HFFc6 (cell line): ENCODE results near the gene TSPAN17. TPM values are rescaled to one million over a fixed set of nuclear protein-coding genes. Genes with fewer than 3 reads are reported as not detected.

Experiments
- DNase-seq: peaks from one replicate; pipeline ENCODE4 v3.0.0-alpha.2; 2018
- H3K27ac Mint-ChIP-seq: 2 replicates; pipeline ENCODE4 v1.8.0; 2020; ENCODE audit warnings: mild to moderate bottlenecking, mixed read lengths
- H3K27me3 Mint-ChIP-seq: 2 replicates; pipeline ENCODE4 v1.8.0; 2021; ENCODE audit warnings: mild to moderate bottlenecking, moderate library complexity, mixed read lengths; ENCODE audit not compliant: insufficient read depth
- H3K36me3 Mint-ChIP-seq: 2 replicates; pipeline ENCODE4 v1.8.0; 2021; ENCODE audit warnings: low read depth, mixed read lengths
- H3K4me1 Mint-ChIP-seq: 2 replicates; pipeline ENCODE4 v1.8.0; 2020; ENCODE audit warnings: low read depth, mixed read lengths
- H3K4me3 Mint-ChIP-seq: 2 replicates; pipeline ENCODE4 v1.8.0; 2020; ENCODE audit warnings: mild to moderate bottlenecking, moderate library complexity, mixed read lengths
- H3K9me3 Mint-ChIP-seq: 2 replicates; pipeline ENCODE4 v1.8.0; 2020; ENCODE audit warnings: mild to moderate bottlenecking, mixed read lengths
- total RNA-seq, 6 experiments: library from RNA; stranded (reverse); fragmentation: NEBNext Ultra II Directional; extraction: Animal tissue kit (Norgen Biotek cat#: 25700); gene quantifications; 2 replicates in 1 of 6; 3 replicates in 5 of 6; pipeline ENCODE4 v1.2.3, GENCODE V29; 2021
- TF ChIP-seq, protein P1 (sequence below): fragments of 200-600 bp; sonication (generic); IDR thresholded peaks from 2 replicates; pipeline ENCODE4 v1.5.0; 2021; ENCODE audit warnings: antibody characterized with exemption, mild to moderate bottlenecking

The TSPAN17 gene
- total RNA-seq, 6 experiments from 2014 or later, result 51.4 to 64.9 (median 57.6) TPM

GRCh38 chr5:176687881-176688280 lies 40.6 kb downstream of the TSPAN17 start:
- H3K27me3 Mint-ChIP-seq, result peaks cover 44% of the 10 kb centered on the region
- H3K4me1 Mint-ChIP-seq, result no peaks in the 10 kb centered on the region
- no peak overlapping the region for H3K4me3 Mint-ChIP-seq
- H3K27ac Mint-ChIP-seq, result no peak overlapping the region
- no peak for DNase-seq
- TF ChIP-seq, protein P1, sequence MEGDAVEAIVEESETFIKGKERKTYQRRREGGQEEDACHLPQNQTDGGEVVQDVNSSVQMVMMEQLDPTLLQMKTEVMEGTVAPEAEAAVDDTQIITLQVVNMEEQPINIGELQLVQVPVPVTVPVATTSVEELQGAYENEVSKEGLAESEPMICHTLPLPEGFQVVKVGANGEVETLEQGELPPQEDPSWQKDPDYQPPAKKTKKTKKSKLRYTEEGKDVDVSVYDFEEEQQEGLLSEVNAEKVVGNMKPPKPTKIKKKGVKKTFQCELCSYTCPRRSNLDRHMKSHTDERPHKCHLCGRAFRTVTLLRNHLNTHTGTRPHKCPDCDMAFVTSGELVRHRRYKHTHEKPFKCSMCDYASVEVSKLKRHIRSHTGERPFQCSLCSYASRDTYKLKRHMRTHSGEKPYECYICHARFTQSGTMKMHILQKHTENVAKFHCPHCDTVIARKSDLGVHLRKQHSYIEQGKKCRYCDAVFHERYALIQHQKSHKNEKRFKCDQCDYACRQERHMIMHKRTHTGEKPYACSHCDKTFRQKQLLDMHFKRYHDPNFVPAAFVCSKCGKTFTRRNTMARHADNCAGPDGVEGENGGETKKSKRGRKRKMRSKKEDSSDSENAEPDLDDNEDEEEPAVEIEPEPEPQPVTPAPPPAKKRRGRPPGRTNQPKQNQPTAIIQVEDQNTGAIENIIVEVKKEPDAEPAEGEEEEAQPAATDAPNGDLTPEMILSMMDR, result no peak
- no peaks in the 10 kb centered on the region for H3K36me3 Mint-ChIP-seq
- H3K9me3 Mint-ChIP-seq, result peaks cover 4% of the 10 kb centered on the region; the same call in 1 of the 2 replicates

DNA sequence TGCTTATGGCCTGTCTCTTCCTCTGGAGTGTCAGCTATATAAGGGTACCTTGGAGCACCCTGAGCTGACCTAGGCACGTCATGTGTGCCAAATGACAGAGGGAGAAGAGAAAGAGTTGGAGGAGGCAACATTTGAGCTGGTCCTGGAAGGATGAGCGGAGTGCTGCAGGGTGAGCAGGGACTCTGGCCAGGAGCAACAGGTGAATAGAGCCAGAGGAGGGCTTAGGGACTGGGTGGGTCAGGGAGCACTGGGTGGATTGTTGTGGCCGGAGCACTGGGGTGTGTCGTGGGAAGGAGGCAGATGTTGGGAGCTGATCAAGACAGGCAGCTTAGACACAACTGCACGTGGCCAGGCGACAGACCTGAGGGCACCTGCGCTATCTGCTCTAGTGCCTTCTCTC lies 43.6 kb downstream of the TSPAN17 start:
- Mint-ChIP-seq H3K27ac (no peak overlapping the region), H3K36me3 (no peaks in the 10 kb centered on the region), H3K4me1 (no peaks in the 10 kb centered on the region), H3K9me3 (no peaks in the 10 kb centered on the region; the same call in 1 of the 2 replicates), H3K4me3 (no peak overlapping the region), H3K27me3 (peaks cover 62% of the 10 kb centered on the region)
- DNase-seq, result no peak
- TF ChIP-seq, protein P1, result no peak

- DNase-seq, result no peak
- H3K27me3 Mint-ChIP-seq, result peaks cover 65% of the 10 kb centered on the region
- H3K4me1 Mint-ChIP-seq, result no peaks in the 10 kb centered on the region
- H3K9me3 Mint-ChIP-seq, result no peaks in the 10 kb centered on the region; the same call in 1 of the 2 replicates
- no peaks in the 10 kb centered on the region for H3K36me3 Mint-ChIP-seq
- H3K27ac Mint-ChIP-seq, result no peak overlapping the region
- H3K4me3 Mint-ChIP-seq, result no peak overlapping the region
- TF ChIP-seq, protein P1, result no peak
These were observed 44.2 kb downstream of the TSPAN17 start for GRCh38 chr5:176691524-176691923.

DNA sequence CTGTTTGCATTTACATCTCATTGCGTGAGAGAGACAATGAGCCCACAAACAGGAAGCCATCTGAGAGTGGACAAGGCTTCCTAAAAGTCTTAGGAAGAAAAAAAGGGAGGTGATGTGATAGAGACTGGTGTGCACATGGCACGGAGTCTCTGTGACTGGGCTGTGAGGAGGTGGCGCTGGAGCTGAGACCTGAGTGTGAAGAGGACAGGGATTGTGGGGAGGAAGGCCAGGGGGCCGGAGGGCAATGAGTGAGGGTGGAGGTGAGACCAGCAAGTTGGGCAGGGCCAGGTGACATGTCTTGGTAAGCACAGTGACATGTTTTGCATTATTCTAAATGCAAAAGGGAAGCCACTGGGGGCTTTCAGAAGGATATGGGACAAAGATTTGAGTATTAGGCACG lies 45.0 kb downstream of the TSPAN17 start:
- Mint-ChIP-seq H3K27ac (no peak overlapping the region), H3K36me3 (no peaks in the 10 kb centered on the region), H3K4me3 (no peak overlapping the region), H3K4me1 (no peaks in the 10 kb centered on the region), H3K9me3 (no peaks in the 10 kb centered on the region), H3K27me3 (peaks cover 70% of the 10 kb centered on the region)
- no peak for DNase-seq
- TF ChIP-seq, protein P1, result no peak

DNA sequence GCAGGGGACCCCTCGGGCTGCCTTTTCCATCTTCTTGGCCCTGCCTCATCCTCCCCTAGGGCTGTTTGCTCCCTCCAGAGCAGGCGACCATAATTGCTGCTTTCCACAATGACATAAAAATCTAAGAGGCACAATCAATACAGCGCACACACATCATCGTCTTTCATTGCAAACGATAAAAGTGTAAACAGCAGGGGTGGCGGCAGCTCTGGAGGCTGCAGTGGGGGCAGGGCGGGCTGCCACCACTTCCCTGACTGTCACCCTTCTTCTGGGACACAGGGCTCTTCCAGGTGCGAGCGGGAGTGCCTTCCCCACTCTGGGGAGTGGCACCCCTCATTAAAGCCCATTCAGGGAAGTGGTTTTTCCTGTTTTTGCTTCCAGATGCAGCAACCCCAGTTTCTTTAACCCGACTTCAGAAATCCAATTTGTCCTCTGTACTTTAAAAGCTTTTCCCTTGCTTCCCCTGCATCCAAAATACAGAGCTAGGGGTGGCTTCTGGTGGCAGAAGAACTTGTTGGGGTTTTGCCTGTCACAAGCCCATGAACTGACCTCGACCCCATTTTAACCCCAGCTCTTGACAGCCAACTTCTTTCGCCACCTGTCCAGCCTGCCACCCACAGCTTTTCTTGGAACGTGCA lies 45.7 kb downstream of the TSPAN17 start:
- DNase-seq, result no peak
- H3K36me3 Mint-ChIP-seq, result no peaks in the 10 kb centered on the region
- H3K4me3 Mint-ChIP-seq, result no peak overlapping the region
- TF ChIP-seq, protein P1, result no peak
- H3K9me3 Mint-ChIP-seq, result no peaks in the 10 kb centered on the region
- H3K27ac Mint-ChIP-seq, result no peak overlapping the region
- peaks cover 72% of the 10 kb centered on the region for H3K27me3 Mint-ChIP-seq
- no peaks in the 10 kb centered on the region for H3K4me1 Mint-ChIP-seq
